ENCODE results near the gene SPOCK2. TPM values are rescaled to one million over a fixed set of nuclear protein-coding genes. Genes with fewer than 3 reads are reported as not detected.

SPOCK2 gene
- total RNA-seq, 1 experiment from 2014 or later, result 0.33 TPM

DNA sequence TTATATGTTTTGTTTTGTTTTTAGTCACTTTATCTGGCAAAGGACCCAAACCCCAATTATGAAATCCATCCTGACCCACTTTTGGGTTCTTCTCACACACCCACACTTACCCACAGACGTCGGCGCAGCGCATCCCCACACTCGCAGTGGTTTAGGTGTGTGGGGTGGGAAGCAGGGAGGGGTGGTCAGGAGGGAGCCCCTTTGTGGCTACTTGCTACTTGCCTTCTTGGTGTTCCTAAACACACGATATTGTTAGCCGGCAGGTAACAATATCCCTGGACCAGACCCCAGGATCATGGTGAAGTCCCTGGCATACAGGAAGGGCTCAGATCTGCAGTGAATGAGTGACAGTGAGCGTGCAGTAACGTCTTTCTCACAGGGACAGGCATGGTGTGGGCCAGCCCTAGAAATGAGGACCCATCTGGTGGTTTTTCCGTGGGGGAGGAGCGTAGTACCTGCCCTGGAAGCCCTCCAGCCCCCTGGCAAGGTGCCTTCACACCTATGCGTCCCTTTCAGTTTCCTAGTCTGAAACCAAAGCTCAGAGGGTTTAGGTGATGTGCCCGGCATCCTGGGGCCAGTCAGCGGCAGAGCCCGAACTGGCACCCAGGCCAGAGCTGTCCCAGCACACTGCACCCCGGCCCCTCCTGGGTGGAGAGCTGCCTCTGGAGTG is 4.4 kb downstream of the SPOCK2 start:
- Histone ChIP-seq H3K4me1 (ENCODE audit: insufficient read depth, low read length) (peaks cover 23% of the 10 kb centered on the region), H3K4me2 (ENCODE audit: low read length) (no peak overlapping the region), H3K9ac (ENCODE audit: low read length) (no peak overlapping the region), H3K9me3 (ENCODE audit: low read length) (no peaks in the 10 kb centered on the region), H2AFZ (ENCODE audit: low read length) (no peak overlapping the region), H3K4me3 (ENCODE audit: low read length) (no peak overlapping the region), H3F3A (ENCODE audit: low read length, unreplicated experiment) (no peaks in the 10 kb centered on the region), H3K9me2 (replicated peaks; ENCODE audit: low read length) (no peaks in the 10 kb centered on the region), H3K27me3 (ENCODE audit: low read length) (no peaks in the 10 kb centered on the region), H3K27ac (ENCODE audit: low read length) (no peak overlapping the region), H3K79me2 (ENCODE audit: low read length) (no peaks in the 10 kb centered on the region), H3K36me3 (ENCODE audit: low read depth, low read length) (no peaks in the 10 kb centered on the region), H4K20me1 (ENCODE audit: low read length) (no peaks in the 10 kb centered on the region)
- POLR2A ChIA-PET (ENCODE audit: unreplicated experiment), result interaction anchor here (0.7 kb wide), 1 partner anchor 246 kb away, joined by 3 read pairs; no protein-coding TSS in a partner anchor
- no peak for TF ChIP-seq EZH2phosphoT487 (IDR thresholded peaks at IDR 0.05; ENCODE audit: borderline replicate concordance, low read length)
- TF ChIP-seq EZH2 (IDR thresholded peaks at IDR 0.05; ENCODE audit: low read length, unreplicated experiment), result no peak
- no peak for TF ChIP-seq CTCF (conservative IDR thresholded peaks at IDR 0.05; ENCODE audit: low read depth, low read length)
- CTCF ChIA-PET, result no interaction called here
- intact Hi-C loops (cut with micrococcal nuclease), result no loop called here
- BruUV-seq (replicated peaks), result no TSS peak
- DNase-seq, result no peak
- ATAC-seq, result no peak

- POLR2A ChIA-PET (ENCODE audit: unreplicated experiment), result no interaction called here
These were observed 5.2 kb downstream of the SPOCK2 start for GRCh38 chr10:72082856-72083789.

More at GRCh38 chr10:72082856-72083789, 5.2 kb downstream of the SPOCK2 start:
- no peak overlapping the region for H3K9ac ChIP-seq (ENCODE audit: low read length)
- CTCF ChIA-PET, result no interaction called here
- ATAC-seq (no peak), DNase-seq (no peak)
- H3K36me3 ChIP-seq (ENCODE audit: low read depth, low read length), result no peaks in the 10 kb centered on the region
- TF ChIP-seq EZH2 (IDR thresholded peaks at IDR 0.05; ENCODE audit: low read length, unreplicated experiment) (no peak), EZH2phosphoT487 (IDR thresholded peaks at IDR 0.05; ENCODE audit: borderline replicate concordance, low read length) (no peak), CTCF (conservative IDR thresholded peaks at IDR 0.05; ENCODE audit: low read depth, low read length) (no peak)
- no peaks in the 10 kb centered on the region for H3K79me2 ChIP-seq (ENCODE audit: low read length)
- no peak overlapping the region for H2AFZ ChIP-seq (ENCODE audit: low read length)
- H3K9me3 ChIP-seq (ENCODE audit: low read length), result no peaks in the 10 kb centered on the region
- BruUV-seq (replicated peaks), result no TSS peak
- no peaks in the 10 kb centered on the region for H3K9me2 ChIP-seq (replicated peaks; ENCODE audit: low read length)
- intact Hi-C loops (cut with micrococcal nuclease), result no loop called here
- H3K4me3 ChIP-seq (ENCODE audit: low read length), result no peak overlapping the region
- H4K20me1 ChIP-seq (ENCODE audit: low read length), result no peaks in the 10 kb centered on the region
- no peaks in the 10 kb centered on the region for H3K27me3 ChIP-seq (ENCODE audit: low read length)
- H3F3A ChIP-seq (ENCODE audit: low read length, unreplicated experiment), result no peaks in the 10 kb centered on the region
- peaks cover 23% of the 10 kb centered on the region for H3K4me1 ChIP-seq (ENCODE audit: insufficient read depth, low read length)
- H3K4me2 ChIP-seq (ENCODE audit: low read length), result no peak overlapping the region
- H3K27ac ChIP-seq (ENCODE audit: low read length), result no peak overlapping the region
